Activated CD4-positive, alpha-beta memory T cell treated with anti-CD3 and anti-CD28 coated beads, Interleukin-2, amount 10 ng/mL, durations not matched to agents 7 days and 5 days (primary cell): Measurements from ENCODE around the gene SLC38A11. TPM values are rescaled to one million over a fixed set of nuclear protein-coding genes. Genes with fewer than 3 reads are reported as not detected.
"Not testable (repeated sequence)": the region's sequence is repeated elsewhere in the genome, so short reads cannot be mapped to it uniquely, and the experiment has no call there.

Experiments used
- CTCF ChIA-PET: fragments of 350-600 bp; sonication (Branson Sonifier 250); formaldehyde crosslinking; loops from one replicate; lab custom pipeline; 2021; ENCODE audit warnings: antibody characterized with exemption, inconsistent platforms; lab: Charles Lee
- POLR2A ChIA-PET: fragments of 350-600 bp; sonication (Branson Sonifier 250); formaldehyde crosslinking; loops from one replicate; lab custom pipeline; 2021; ENCODE audit warnings: antibody characterized with exemption; lab: Charles Lee
- DNase-seq: peaks from one replicate; pipeline ENCODE4 v3.0.0-alpha.2; 2020
- H3K27ac Mint-ChIP-seq: one replicate; pipeline ENCODE4 v1.8.0; 2021; ENCODE audit warnings: mild to moderate bottlenecking, mixed read lengths
- H3K27me3 Mint-ChIP-seq: one replicate; pipeline ENCODE4 v1.8.0; 2021; ENCODE audit warnings: mixed read lengths
- H3K36me3 Mint-ChIP-seq: one replicate; pipeline ENCODE4 v1.8.0; 2021; ENCODE audit warnings: low read depth, mixed read lengths
- H3K4me1 Mint-ChIP-seq: one replicate; pipeline ENCODE4 v1.8.0; 2021; ENCODE audit warnings: mixed read lengths
- H3K4me3 Mint-ChIP-seq: one replicate; pipeline ENCODE4 v1.8.0; 2021; ENCODE audit warnings: mild to moderate bottlenecking, mixed read lengths
- H3K9me3 Mint-ChIP-seq: one replicate; pipeline ENCODE4 v1.8.0; 2021; ENCODE audit warnings: mixed read lengths
- total RNA-seq, 2 experiments: library from RNA; stranded (reverse); gene quantifications; one replicate each; pipeline ENCODE4 v1.2.3, GENCODE V29; 2021

Gene SLC38A11
- total RNA-seq, 2 experiments from 2014 or later = not detected

- H3K27ac Mint-ChIP-seq = no peak overlapping the region
- no peak for DNase-seq
- no peaks in the 10 kb centered on the region for H3K36me3 Mint-ChIP-seq
- no peaks in the 10 kb centered on the region for H3K4me1 Mint-ChIP-seq
- no peaks in the 10 kb centered on the region for H3K27me3 Mint-ChIP-seq
- POLR2A ChIA-PET = no interaction called here
- no peaks in the 10 kb centered on the region for H3K9me3 Mint-ChIP-seq
- no peak overlapping the region for H3K4me3 Mint-ChIP-seq
- CTCF ChIA-PET = no interaction called here
Observed at GRCh38 chr2:164875334-164876205, 79.8 kb downstream of the SLC38A11 start.

- no peaks in the 10 kb centered on the region for H3K9me3 Mint-ChIP-seq
- no peak for DNase-seq
Observed at GRCh38 chr2:164873210-164873908, 82.0 kb downstream of the SLC38A11 start.

GRCh38 chr2:164871404-164871803, 83.9 kb downstream of the SLC38A11 start:
- no peaks in the 10 kb centered on the region for H3K36me3 Mint-ChIP-seq
- ChIA-PET POLR2A (no interaction called here), CTCF (no interaction called here)
- H3K27ac Mint-ChIP-seq = no peak overlapping the region
- no peaks in the 10 kb centered on the region for H3K9me3 Mint-ChIP-seq
- no peak overlapping the region for H3K4me3 Mint-ChIP-seq
- no peaks in the 10 kb centered on the region for H3K27me3 Mint-ChIP-seq
- no peaks in the 10 kb centered on the region for H3K4me1 Mint-ChIP-seq
- no peak for DNase-seq

More at GRCh38 chr2:164873210-164873908, 82.0 kb downstream of the SLC38A11 start:
- Mint-ChIP-seq H3K36me3 (no peaks in the 10 kb centered on the region), H3K4me3 (no peak overlapping the region), H3K4me1 (no peaks in the 10 kb centered on the region), H3K27ac (no peak overlapping the region), H3K27me3 (no peaks in the 10 kb centered on the region)
- ChIA-PET CTCF (no interaction called here), POLR2A (no interaction called here)

- no peaks in the 10 kb centered on the region for H3K27me3 Mint-ChIP-seq
- no peak overlapping the region for H3K4me3 Mint-ChIP-seq
- no peak overlapping the region for H3K27ac Mint-ChIP-seq
- no peaks in the 10 kb centered on the region for H3K4me1 Mint-ChIP-seq
- ChIA-PET POLR2A (no interaction called here), CTCF (no interaction called here)
- H3K9me3 Mint-ChIP-seq = no peaks in the 10 kb centered on the region
- DNase-seq = no peak
- no peaks in the 10 kb centered on the region for H3K36me3 Mint-ChIP-seq
Observed at GRCh38 chr2:164869420-164869772, 85.9 kb downstream of the SLC38A11 start.

GRCh38 chr2:164868563-164869419, 86.5 kb downstream of the SLC38A11 start:
- CTCF ChIA-PET = no interaction called here
- Mint-ChIP-seq H3K36me3 (no peaks in the 10 kb centered on the region), H3K27me3 (no peaks in the 10 kb centered on the region), H3K9me3 (no peaks in the 10 kb centered on the region), H3K27ac (no peak overlapping the region), H3K4me3 (no peak overlapping the region), H3K4me1 (no peaks in the 10 kb centered on the region)
- POLR2A ChIA-PET = no interaction called here
- DNase-seq = no peak

- Mint-ChIP-seq H3K4me3 (no peak overlapping the region), H3K27me3 (no peaks in the 10 kb centered on the region), H3K9me3 (no peaks in the 10 kb centered on the region), H3K4me1 (no peaks in the 10 kb centered on the region), H3K36me3 (no peaks in the 10 kb centered on the region), H3K27ac (no peak overlapping the region)
- ChIA-PET POLR2A (no interaction called here), CTCF (no interaction called here)
- no peak for DNase-seq
Observed at GRCh38 chr2:164867779-164868397, 87.4 kb downstream of the SLC38A11 start.

- H3K4me1 Mint-ChIP-seq, H3K9me3 Mint-ChIP-seq, DNase-seq, POLR2A ChIA-PET, H3K36me3 Mint-ChIP-seq, H3K27me3 Mint-ChIP-seq, H3K4me3 Mint-ChIP-seq, CTCF ChIA-PET, H3K27ac Mint-ChIP-seq: not testable (repeated sequence)
Observed at GRCh38 chr2:164866381-164866780, 88.9 kb downstream of the SLC38A11 start.

GRCh38 chr2:164860694-164861042, 94.7 kb downstream of the SLC38A11 start:
- POLR2A ChIA-PET = no interaction called here
- Mint-ChIP-seq H3K27ac (no peak overlapping the region), H3K27me3 (no peaks in the 10 kb centered on the region), H3K4me3 (no peak overlapping the region), H3K4me1 (no peaks in the 10 kb centered on the region), H3K36me3 (no peaks in the 10 kb centered on the region), H3K9me3 (no peaks in the 10 kb centered on the region)
- CTCF ChIA-PET = interaction anchor here (1.3 kb wide), 1 partner anchor 19 kb away, joined by 4 read pairs; the partner anchor contains the start of gene COBLL1
- no peak for DNase-seq

- not testable (repeated sequence) for H3K27me3 Mint-ChIP-seq
Observed at GRCh38 chr2:164859906-164860693, 95.2 kb downstream of the SLC38A11 start.

GRCh38 chr2:164859251-164859818, 96.0 kb downstream of the SLC38A11 start:
- Mint-ChIP-seq H3K27me3 (no peaks in the 10 kb centered on the region), H3K36me3 (no peaks in the 10 kb centered on the region), H3K4me1 (no peaks in the 10 kb centered on the region), H3K4me3 (no peak overlapping the region), H3K27ac (no peak overlapping the region), H3K9me3 (no peaks in the 10 kb centered on the region)
- DNase-seq = no peak
- POLR2A ChIA-PET = no interaction called here
- CTCF ChIA-PET = no interaction called here

More at GRCh38 chr2:164859906-164860693, 95.2 kb downstream of the SLC38A11 start:
- H3K36me3 Mint-ChIP-seq, H3K27ac Mint-ChIP-seq, DNase-seq, POLR2A ChIA-PET, H3K4me1 Mint-ChIP-seq, H3K9me3 Mint-ChIP-seq, H3K4me3 Mint-ChIP-seq: not testable (repeated sequence)
- CTCF ChIA-PET = interaction anchor here (1.3 kb wide), 1 partner anchor 18 kb away, joined by 4 read pairs; the partner anchor contains the start of gene COBLL1

- Mint-ChIP-seq H3K4me1 (no peaks in the 10 kb centered on the region), H3K4me3 (no peak overlapping the region), H3K9me3 (no peaks in the 10 kb centered on the region), H3K27ac (no peak overlapping the region), H3K27me3 (peaks cover 7% of the 10 kb centered on the region), H3K36me3 (no peaks in the 10 kb centered on the region)
- CTCF ChIA-PET = interaction anchor here (1.3 kb wide), 1 partner anchor 10 kb away, joined by 3 read pairs; the partner anchor contains the start of gene COBLL1
- no peak for DNase-seq
- POLR2A ChIA-PET = no interaction called here
Observed at GRCh38 chr2:164852086-164852485, 103.2 kb downstream of the SLC38A11 start.

GRCh38 chr2:164850235-164850634, 105.1 kb downstream of the SLC38A11 start:
- no peak overlapping the region for H3K27ac Mint-ChIP-seq
- no peak overlapping the region for H3K4me3 Mint-ChIP-seq
- CTCF ChIA-PET = no interaction called here
- H3K36me3 Mint-ChIP-seq = no peaks in the 10 kb centered on the region
- peaks cover 8% of the 10 kb centered on the region for H3K27me3 Mint-ChIP-seq
- no peaks in the 10 kb centered on the region for H3K9me3 Mint-ChIP-seq
- POLR2A ChIA-PET = no interaction called here
- no peak for DNase-seq
- H3K4me1 Mint-ChIP-seq = no peaks in the 10 kb centered on the region
